ENCODE data around the gene GCSAM. TPM values are rescaled to one million over a fixed set of nuclear protein-coding genes. Genes with fewer than 3 reads are reported as not detected.

The GCSAM gene
- total RNA-seq, 1 experiment from 2014 or later, result not detected

GRCh38 chr3:112170046-112170445 lies 37.0 kb upstream of the GCSAM start:
- H3K9ac ChIP-seq (ENCODE audit: extremely low read depth, insufficient read length, low read length), result no peak overlapping the region
- Mint-ChIP-seq H3K9me3 (peaks cover 12 to 14% of the 10 kb centered on the region in 2 experiments), H3K36me3 (ENCODE audit: insufficient read depth in 1 of 3, low read depth in 3 of 3) (peaks cover 5 to 10% (median 10%) of the 10 kb centered on the region in 3 experiments), H3K4me3 (no peak overlapping the region), H3K27me3 (ENCODE audit: low read depth) (peaks cover 2% of the 10 kb centered on the region), H3K27ac (no peak overlapping the region), H3K4me1 (peaks cover 0 to 3% of the 10 kb centered on the region in 2 experiments; a peak in 3 of 4 replicates)
- WGBS (ENCODE audit: extremely low coverage, insufficient read length, low lambda C conversion rate), result no CpG with 5 or more reads among the region's 2 CpGs
- H2BK20ac ChIP-seq (ENCODE audit: low read depth, low read length, poor library complexity, severe bottlenecking), result no peak overlapping the region
- H3K27me3 ChIP-seq (ENCODE audit: insufficient read depth, low read length), result no peaks in the 10 kb centered on the region
- H4K5ac ChIP-seq (ENCODE audit: insufficient read length, low read depth, low read length), result no peak overlapping the region
- no peak overlapping the region for H3K56ac ChIP-seq (ENCODE audit: insufficient read length, low read depth, low read length)
- no peaks in the 10 kb centered on the region for H4K20me1 ChIP-seq (ENCODE audit: control insufficient read depth, insufficient read depth, insufficient read length)
- no peak overlapping the region for H2BK15ac ChIP-seq (ENCODE audit: low read depth, low read length)
- no peak overlapping the region for H3K4ac ChIP-seq (ENCODE audit: low read depth, low read length)
- H3T11ph ChIP-seq (ENCODE audit: low read length), result no peak overlapping the region
- TF ChIP-seq CTCF (conservative IDR thresholded peaks at IDR 0.05), result no peak
- H3K4me2 ChIP-seq (ENCODE audit: insufficient read depth, insufficient read length, low read length), result no peak overlapping the region
- no peak overlapping the region for H2AFZ ChIP-seq (ENCODE audit: low read length)
- H2BK12ac ChIP-seq (ENCODE audit: insufficient read length, low read depth, low read length), result no peak overlapping the region
- no peak for DNase-seq
- H4K8ac ChIP-seq (replicated peaks; ENCODE audit: insufficient read length, low read depth, low read length), result no peak overlapping the region
- H2AK5ac ChIP-seq (ENCODE audit: insufficient read length, low read length), result no peak overlapping the region
- no peaks in the 10 kb centered on the region for H3K79me2 ChIP-seq (ENCODE audit: insufficient read depth, low read length)
- no peak overlapping the region for H3K18ac ChIP-seq (ENCODE audit: insufficient read length, low read depth, low read length)
- no peaks in the 10 kb centered on the region for H3K9me3 ChIP-seq (ENCODE audit: control insufficient read depth, low read depth, low read length)
- H3K4me1 ChIP-seq (ENCODE audit: insufficient read depth, low read length), result no peaks in the 10 kb centered on the region
- H3K23ac ChIP-seq (ENCODE audit: insufficient read length, low read depth, low read length), result no peak overlapping the region
- H3K23me2 ChIP-seq (ENCODE audit: insufficient read length, low read depth, low read length, poor library complexity, severe bottlenecking), result no peaks in the 10 kb centered on the region
- H3K27ac ChIP-seq (ENCODE audit: insufficient read length, low read depth, low read length), result no peak overlapping the region
- H2BK120ac ChIP-seq (ENCODE audit: low read depth, low read length, poor library complexity, severe bottlenecking), result no peak overlapping the region
- no peaks in the 10 kb centered on the region for H3K79me1 ChIP-seq (ENCODE audit: insufficient read depth, low read depth, low read length, poor library complexity, severe bottlenecking)
- no peak overlapping the region for H3K14ac ChIP-seq (ENCODE audit: insufficient read depth, low read length)
- H4K91ac ChIP-seq (ENCODE audit: insufficient read length, low read depth, low read length), result no peak overlapping the region
- no peak overlapping the region for H2BK5ac ChIP-seq (ENCODE audit: insufficient read length, low read length)
